ENCODE measurements around the gene ZMYM4.

DNA sequence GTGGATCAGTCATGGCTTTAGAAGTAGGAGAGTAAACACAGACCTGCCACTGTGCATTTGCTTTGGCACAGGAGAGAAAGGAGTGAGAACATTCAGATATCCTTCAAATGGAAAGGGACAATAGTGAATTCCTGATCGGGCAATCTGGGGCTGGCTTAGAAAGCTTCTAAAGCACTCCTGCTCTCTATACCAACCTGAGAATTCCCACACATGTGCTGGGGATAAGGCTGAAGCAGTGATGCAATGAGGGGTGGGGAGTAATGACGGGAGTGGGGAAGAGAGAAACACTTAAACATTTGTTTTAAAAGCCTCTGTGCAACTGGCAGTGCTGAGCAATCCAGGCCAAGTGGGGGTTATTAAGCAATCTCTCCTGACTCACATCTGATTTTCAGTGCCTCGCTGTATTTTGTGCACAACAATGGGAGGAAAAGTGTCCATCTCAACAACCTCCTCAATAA lies 179.9 kb downstream of the ZMYM4 start:
- TF ChIP-seq, protein P1, sequence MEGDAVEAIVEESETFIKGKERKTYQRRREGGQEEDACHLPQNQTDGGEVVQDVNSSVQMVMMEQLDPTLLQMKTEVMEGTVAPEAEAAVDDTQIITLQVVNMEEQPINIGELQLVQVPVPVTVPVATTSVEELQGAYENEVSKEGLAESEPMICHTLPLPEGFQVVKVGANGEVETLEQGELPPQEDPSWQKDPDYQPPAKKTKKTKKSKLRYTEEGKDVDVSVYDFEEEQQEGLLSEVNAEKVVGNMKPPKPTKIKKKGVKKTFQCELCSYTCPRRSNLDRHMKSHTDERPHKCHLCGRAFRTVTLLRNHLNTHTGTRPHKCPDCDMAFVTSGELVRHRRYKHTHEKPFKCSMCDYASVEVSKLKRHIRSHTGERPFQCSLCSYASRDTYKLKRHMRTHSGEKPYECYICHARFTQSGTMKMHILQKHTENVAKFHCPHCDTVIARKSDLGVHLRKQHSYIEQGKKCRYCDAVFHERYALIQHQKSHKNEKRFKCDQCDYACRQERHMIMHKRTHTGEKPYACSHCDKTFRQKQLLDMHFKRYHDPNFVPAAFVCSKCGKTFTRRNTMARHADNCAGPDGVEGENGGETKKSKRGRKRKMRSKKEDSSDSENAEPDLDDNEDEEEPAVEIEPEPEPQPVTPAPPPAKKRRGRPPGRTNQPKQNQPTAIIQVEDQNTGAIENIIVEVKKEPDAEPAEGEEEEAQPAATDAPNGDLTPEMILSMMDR (IDR thresholded peaks at IDR 0.05) = no peak
- no peak for TF ChIP-seq POLR2A (IDR thresholded peaks at IDR 0.05)

All from esophagus squamous epithelium (tissue), 4 donors.